IMR-90 (cell line): ENCODE measurements around the gene NUDT16. TPM values are rescaled to one million over a fixed set of nuclear protein-coding genes. Genes with fewer than 3 reads are reported as not detected.

Experiments
- ATAC-seq: fragments of 200-7000 bp; cut with Tn5 transposase; 2 replicates; pipeline ENCODE4 v1.9.1; 2020; ENCODE audit warnings: low read depth, mild to moderate bottlenecking, moderate library complexity
- BruUV-seq: library from RNA; stranded (reverse); fragments of 400-500 nt; replicated peaks from 2 replicates; lab custom pipeline; 2021; lab: Mats Ljungman, UMichigan
- CTCF ChIA-PET: fragments of 300-600 bp; formaldehyde crosslinking; extraction: SDS; loops from one replicate; lab custom pipeline; 2021; ENCODE audit warnings: antibody characterized with exemption; lab: Yijun Ruan, JAX
- POLR2A ChIA-PET: fragments of 300-600 bp; sonication (Branson Sonifier 250); formaldehyde crosslinking; loops from one replicate; lab custom pipeline; 2022; ENCODE audit warnings: antibody characterized with exemption; ENCODE audit not compliant: unreplicated experiment; lab: Charles Lee
- DNase-seq: peaks from one replicate; pipeline ENCODE4 v3.0.0; 2013
- H2AFZ ChIP-seq: replicated peaks from 2 replicates; pipeline ENCODE3; 2013; ENCODE audit warnings: low read length, mild to moderate bottlenecking; ENCODE audit not compliant: poor library complexity
- H2AK5ac ChIP-seq: 2 replicates; pipeline ENCODE4 v1.6.1; 2013; ENCODE audit warnings: low read depth, low read length, inconsistent platforms
- H2AK9ac ChIP-seq: replicated peaks from 2 replicates; pipeline ENCODE3; 2013; ENCODE audit warnings: mild to moderate bottlenecking, low read depth, low read length, moderate library complexity; ENCODE audit not compliant: poor library complexity
- H2BK120ac ChIP-seq: 2 replicates; pipeline ENCODE4 v1.6.1; 2013; ENCODE audit warnings: low read depth, low read length, inconsistent platforms
- H2BK15ac ChIP-seq: 3 replicates; pipeline ENCODE4 v1.6.1; 2013; ENCODE audit warnings: low read depth, low read length, inconsistent platforms
- H2BK20ac ChIP-seq: 2 replicates; pipeline ENCODE4 v1.6.1; 2013; ENCODE audit warnings: low read depth, mild to moderate bottlenecking, inconsistent platforms, low read length, moderate library complexity
- H2BK5ac ChIP-seq: 2 replicates; pipeline ENCODE4 v1.6.1; 2013; ENCODE audit warnings: mild to moderate bottlenecking, low read depth, low read length, inconsistent platforms; ENCODE audit not compliant: poor library complexity, severe bottlenecking
- H3K14ac ChIP-seq: replicated peaks from 2 replicates; pipeline ENCODE4 v1.6.1; 2013; ENCODE audit warnings: low read depth, low read length, inconsistent platforms
- H3K18ac ChIP-seq: 2 replicates; pipeline ENCODE4 v1.6.1; 2013; ENCODE audit warnings: low read depth, low read length, control low read depth
- H3K23ac ChIP-seq: 2 replicates; pipeline ENCODE4 v1.6.1; 2013; ENCODE audit warnings: low read depth, low read length, inconsistent platforms
- H3K27ac ChIP-seq: 2 replicates; pipeline ENCODE4 v1.5.1; 2013; ENCODE audit warnings: mild to moderate bottlenecking, control low read depth, low read length; ENCODE audit not compliant: insufficient read depth
- H3K27me3 ChIP-seq: 2 replicates; pipeline ENCODE4 v1.6.1; 2013; ENCODE audit warnings: low read length; ENCODE audit not compliant: control insufficient read depth, insufficient read depth
- H3K36me3 ChIP-seq: 2 replicates; pipeline ENCODE4 v1.6.1; 2013; ENCODE audit warnings: low read length, mixed read lengths; ENCODE audit not compliant: control insufficient read depth, insufficient read depth
- H3K4ac ChIP-seq: 2 replicates; pipeline ENCODE4 v1.6.1; 2013; ENCODE audit warnings: low read depth, low read length, inconsistent platforms
- H3K4me1 ChIP-seq: 2 replicates; pipeline ENCODE4 v1.6.1; 2013; ENCODE audit warnings: low read length, mixed read lengths; ENCODE audit not compliant: control insufficient read depth, insufficient read depth
- H3K4me2 ChIP-seq: 2 replicates; pipeline ENCODE4 v1.6.1; 2013; ENCODE audit warnings: low read depth, mild to moderate bottlenecking, control low read depth, low read length, moderate library complexity
- H3K4me3 ChIP-seq: 2 replicates; pipeline ENCODE4 v1.5.1; 2013; ENCODE audit warnings: low read depth, mild to moderate bottlenecking, control low read depth, low read length, moderate library complexity; ENCODE audit not compliant: insufficient read depth
- H3K56ac ChIP-seq: 2 replicates; pipeline ENCODE4 v1.6.1; 2013; ENCODE audit warnings: low read length, inconsistent platforms; ENCODE audit not compliant: insufficient read depth; ENCODE audit errors: extremely low read depth
- H3K79me1 ChIP-seq, 2 experiments: 2 replicates each; pipeline ENCODE4 v1.6.1; 2013; ENCODE audit warnings: low read length in 2 of 2, inconsistent platforms in 1 of 2, low read depth in 1 of 2
- H3K9ac ChIP-seq: 2 replicates; pipeline ENCODE4 v1.6.1; 2013; ENCODE audit warnings: low read depth, low read length, control low read depth
- H3K9me1 ChIP-seq: 2 replicates; pipeline ENCODE4 v1.6.1; 2013; ENCODE audit warnings: low read length, inconsistent platforms; ENCODE audit not compliant: insufficient read depth
- H3K9me3 ChIP-seq: 2 replicates; pipeline ENCODE4 v1.6.1; 2013; ENCODE audit warnings: low read length; ENCODE audit not compliant: control insufficient read depth, insufficient read depth
- H4K20me1 ChIP-seq: 2 replicates; pipeline ENCODE4 v1.6.1; 2013; ENCODE audit warnings: low read length, inconsistent platforms; ENCODE audit not compliant: insufficient read depth
- H4K5ac ChIP-seq: 2 replicates; pipeline ENCODE4 v1.6.1; 2013; ENCODE audit warnings: mild to moderate bottlenecking, low read depth, low read length, control low read depth
- H4K8ac ChIP-seq, 2 experiments: 2 replicates each; pipeline ENCODE4 v1.6.1; 2013; ENCODE audit warnings: low read depth in 2 of 2, low read length in 2 of 2, control low read depth in 1 of 2, inconsistent platforms in 1 of 2
- H4K91ac ChIP-seq: 2 replicates; pipeline ENCODE4 v1.6.1; 2013; ENCODE audit warnings: low read depth, low read length, inconsistent platforms; ENCODE audit not compliant: insufficient read depth
- FOS ChIP-seq: fragments of 150-350 bp; IDR thresholded peaks from 2 replicates; pipeline ENCODE4 v1.6.1; 2016; ENCODE audit warnings: low read depth, low read length
- WGBS, 2 experiments: methylation state at CpG; one replicate each; pipeline versions ENCODE4 v1.1.5 to v1.1.7; 2013; ENCODE audit warnings: missing lambda C conversion rate in 2 of 2; ENCODE audit not compliant: insufficient read length in 1 of 2; ENCODE audit errors: extremely low coverage in 2 of 2; 5-methylcytosine and 5-hydroxymethylcytosine counted together
- dilution Hi-C: fragments of 300-500 bp; cut with HindIII; formaldehyde crosslinking; loops from one replicate; pipeline ENCODE4 v1.14.3; 2018; ENCODE audit warnings: low sequenced_read_pairs; ENCODE audit not compliant: unreplicated experiment
- in situ Hi-C: fragments of 300-500 bp; cut with MboI; formaldehyde crosslinking; loops from 3 replicates; pipeline ENCODE4 v1.14.3; 2019; ENCODE audit warnings: low sequenced_read_pairs, inconsistent platforms, mixed read lengths
- intact Hi-C: fragments of 100-400 bp; cut with micrococcal nuclease; formaldehyde crosslinking; loops from 2 replicates; pipeline ENCODE4 v1.10.0; 2022
- polyA plus RNA-seq, 3 experiments: library from polyadenylated mRNA; depleted of rRNA; stranded (reverse); fragments of >200 nt; gene quantifications; 2 replicates each; pipeline ENCODE4 v1.2.3, GENCODE V29; 2012; ENCODE audit warnings: low replicate concordance in 1 of 3
- total RNA-seq: library from RNA; depleted of rRNA; stranded (reverse); fragments of >200 nt; gene quantifications from 2 replicates; pipeline ENCODE4 v1.2.3, GENCODE V29; 2012; rRNA removed

NUDT16 gene
- total and polyA plus RNA-seq, 2 of the 4 experiments (the other 2 are of a cell fraction), result 8.9 to 10.4 TPM

- ATAC-seq (no peak), DNase-seq (no peak)
- Histone ChIP-seq H3K4ac (no peak overlapping the region), H2BK20ac (no peak overlapping the region), H3K27ac (no peak overlapping the region), H3K4me3 (no peak overlapping the region), H3K14ac (no peak overlapping the region), H3K9me1 (no peaks in the 10 kb centered on the region), H2BK5ac (no peak overlapping the region), H3K9me3 (no peaks in the 10 kb centered on the region), H3K56ac (no peak overlapping the region), H4K5ac (no peak overlapping the region), H2AFZ (no peak overlapping the region), H3K36me3 (no peaks in the 10 kb centered on the region), H4K8ac (no peak overlapping the region), H2AK5ac (no peak overlapping the region), H3K4me2 (no peak overlapping the region), H2BK15ac (no peak overlapping the region), H3K4me1 (no peaks in the 10 kb centered on the region), H3K23ac (no peak overlapping the region), H3K27me3 (no peaks in the 10 kb centered on the region), H4K91ac (no peak overlapping the region), H2BK120ac (no peak overlapping the region), H4K20me1 (no peaks in the 10 kb centered on the region), H2AK9ac (no peak overlapping the region), H3K79me1 (no peaks in the 10 kb centered on the region), H3K18ac (no peak overlapping the region), H3K9ac (no peak overlapping the region)
- BruUV-seq, result no TSS peak
- intact Hi-C loops, result no loop called here
- ChIA-PET POLR2A (no interaction called here), CTCF (no interaction called here)
- WGBS, 2 experiments, result no CpG with 5 or more reads among the region's 1 CpG
- dilution Hi-C loops, result no loop called here
- no peak for TF ChIP-seq FOS
- in situ Hi-C loops, result no loop called here
Measured at GRCh38 chr3:131435000-131435399, 53.4 kb downstream of the NUDT16 start.

Other genes with a start within 250 kb of the NUDT16 start
- 186 and 206 TPM in 2 replicates for gene MRPL3, start 121.2 kb downstream of the NUDT16 start, total RNA-seq
- 99.5 and 107 TPM in 2 replicates for gene MRPL3, start 121.2 kb downstream of the NUDT16 start, polyA plus RNA-seq (2012; rRNA removed)